Subcutaneous preadipocyte (primary cell): ENCODE measurements around the gene HDAC8. TPM values are rescaled to one million over a fixed set of nuclear protein-coding genes. Genes with fewer than 3 reads are reported as not detected.

Experiments used
- small RNA-seq: library from RNA; depleted of rRNA; stranded (forward); fragments of <200 nt; gene quantifications from one replicate; pipeline ENCODE3, GENCODE V24; 2012
- total RNA-seq: library from RNA; depleted of rRNA; stranded (reverse); fragments of >200 nt; gene quantifications from 2 replicates; pipeline ENCODE4 v1.2.3, GENCODE V29; 2012

The HDAC8 gene
- 22.8 and 26.0 TPM in 2 replicates for total RNA-seq

GRCh38 chrX:72572248-72573157 is at the start of gene HDAC8:
Gene HDAC8, minus strand, starts transcription at chrX:72572843. Its CDS starts 82 bp downstream, at chrX:72572761.

GRCh38 chrX:72305286-72306084 is 267.2 kb downstream of the HDAC8 start, which contains the start of gene CITED1:
Gene CITED1, minus strand, starts transcription at chrX:72305914. Its CDS starts 3,045 bp downstream, at chrX:72302869.

Small RNAs within 50 kb of the gene (small RNA-seq; reads per million reads assigned to genes)
- gene RF00019 (not detected), gene RNU2-68P (6.1 reads per million, percentile 93 among the genes with 10 or more reads in this experiment)

Other genes starting within 250 kb of the HDAC8 start
- 5.5 and 9.4 TPM in 2 replicates for gene PHKA1, start 141.5 kb upstream of the HDAC8 start, total RNA-seq
- not detected in 2 replicates for gene DMRTC1B, start 204.0 kb upstream of the HDAC8 start, total RNA-seq
- gene FAM236B, start 209.8 kb upstream of the HDAC8 start, total RNA-seq: not detected in 2 replicates
- not detected in 2 replicates for gene FAM236D, start 235.4 kb upstream of the HDAC8 start, total RNA-seq